GM21529 (cell line): ENCODE measurements around the gene UTP14C.
"Not testable (repeated sequence)": the region's sequence is repeated elsewhere in the genome, so short reads cannot be mapped to it uniquely, and the experiment has no call there.

Source experiments
- ATAC-seq: cut with Tn5 transposase; IDR thresholded peaks from one replicate; pipeline ENCODE4 v1.9.1; 2021; ENCODE audit not compliant: unreplicated experiment

The UTP14C gene

GRCh38 chr13:52043675-52044074 lies 19.2 kb downstream of the UTP14C start:
- no peak for ATAC-seq

- ATAC-seq: no peak
Measured at GRCh38 chr13:52047463-52047862, 23.0 kb downstream of the UTP14C start.

- ATAC-seq: no peak
Measured at GRCh38 chr13:52048516-52048915, 24.0 kb downstream of the UTP14C start.

DNA sequence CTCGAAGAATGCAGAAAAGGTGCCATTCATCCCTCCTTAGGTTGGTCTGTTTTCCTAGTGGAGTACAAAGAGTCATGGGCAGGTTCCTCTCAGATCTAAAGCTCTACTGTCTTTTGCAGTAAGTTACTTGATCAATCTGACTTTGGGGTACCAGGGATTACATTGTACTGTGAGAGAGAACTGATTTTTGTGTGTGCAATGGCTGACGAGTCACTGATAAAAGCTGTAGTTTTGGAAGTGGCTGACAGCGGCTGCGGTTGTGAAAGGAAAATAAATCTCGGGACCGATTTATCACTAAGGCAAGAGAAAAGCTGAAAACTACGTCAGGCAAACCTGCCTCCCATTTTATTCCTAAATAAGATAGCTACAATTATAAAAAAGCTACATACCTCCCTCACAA lies 26.9 kb downstream of the UTP14C start:
- no peak for ATAC-seq

GRCh38 chr13:52053460-52053859 lies 29.0 kb downstream of the UTP14C start:
- no peak for ATAC-seq

GRCh38 chr13:52061064-52061463 lies 36.6 kb downstream of the UTP14C start:
- ATAC-seq: not testable (repeated sequence)

GRCh38 chr13:52061587-52061986 lies 37.1 kb downstream of the UTP14C start:
- ATAC-seq: no peak

- no peak for ATAC-seq
Measured at GRCh38 chr13:52067237-52067636, 42.7 kb downstream of the UTP14C start.

DNA sequence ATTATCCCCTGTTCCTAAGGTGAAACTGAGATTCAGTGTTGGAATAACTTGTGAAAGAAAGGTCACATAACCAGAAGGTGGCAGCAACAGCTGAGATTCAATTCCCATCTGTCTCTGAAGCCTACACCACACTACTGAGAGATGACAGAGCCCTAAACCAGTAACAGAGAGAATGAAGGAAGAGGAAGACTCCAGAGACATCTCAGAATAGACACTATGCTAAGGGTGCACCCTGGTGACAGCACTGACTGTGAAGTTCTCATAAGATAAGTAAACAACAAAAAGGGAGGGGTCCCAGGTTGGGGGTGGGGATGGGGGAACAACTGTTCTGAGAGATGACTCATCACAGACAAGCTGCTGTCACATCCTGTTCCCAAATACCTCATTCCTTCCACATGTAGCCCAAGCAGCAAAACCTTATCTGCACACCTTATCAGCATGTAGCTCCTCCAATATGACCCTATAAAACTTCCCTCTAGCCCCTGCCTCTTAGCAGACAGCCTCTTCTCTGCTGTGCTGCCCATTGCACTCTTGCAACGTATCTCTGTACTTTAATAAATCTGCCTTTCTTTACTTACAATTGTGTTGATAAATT lies 46.5 kb downstream of the UTP14C start:
- no peak for ATAC-seq
